Muscle layer of duodenum (tissue), 2 donors: ENCODE results near the gene MAPKBP1.

Source experiments
- H3K27ac ChIP-seq: one replicate; pipeline ENCODE4 v1.7.0; 2013; ENCODE audit warnings: mild to moderate bottlenecking, low read length
- H3K27me3 ChIP-seq: one replicate; pipeline ENCODE4 v1.7.0; 2013; ENCODE audit warnings: low read depth, mild to moderate bottlenecking, control low read depth, low read length
- H3K36me3 ChIP-seq, 2 donors: one replicate each; pipeline ENCODE4 v1.7.0; 2013; ENCODE audit warnings: low read length in 2 of 2, control low read depth in 1 of 2, mild to moderate bottlenecking in 1 of 2; ENCODE audit not compliant: insufficient read depth in 2 of 2, control insufficient read depth in 1 of 2
- H3K4me1 ChIP-seq, 2 donors: one replicate each; pipeline ENCODE4 v1.7.0; 2013; ENCODE audit warnings: low read length in 2 of 2, mild to moderate bottlenecking in 2 of 2, control low read depth in 1 of 2, moderate library complexity in 1 of 2; ENCODE audit not compliant: insufficient read depth in 2 of 2, control insufficient read depth in 1 of 2
- H3K4me3 ChIP-seq, 2 donors: one replicate each; pipeline ENCODE4 v1.7.0; 2013; ENCODE audit warnings: low read length in 2 of 2, low read depth in 1 of 2, mild to moderate bottlenecking in 1 of 2
- H3K9me3 ChIP-seq, 2 donors: one replicate each; pipeline ENCODE4 v1.7.0; 2013; ENCODE audit warnings: low read length in 2 of 2, control low read depth in 1 of 2, mild to moderate bottlenecking in 1 of 2; ENCODE audit not compliant: control insufficient read depth in 1 of 2
- donor health status: healthy.

MAPKBP1 gene

DNA sequence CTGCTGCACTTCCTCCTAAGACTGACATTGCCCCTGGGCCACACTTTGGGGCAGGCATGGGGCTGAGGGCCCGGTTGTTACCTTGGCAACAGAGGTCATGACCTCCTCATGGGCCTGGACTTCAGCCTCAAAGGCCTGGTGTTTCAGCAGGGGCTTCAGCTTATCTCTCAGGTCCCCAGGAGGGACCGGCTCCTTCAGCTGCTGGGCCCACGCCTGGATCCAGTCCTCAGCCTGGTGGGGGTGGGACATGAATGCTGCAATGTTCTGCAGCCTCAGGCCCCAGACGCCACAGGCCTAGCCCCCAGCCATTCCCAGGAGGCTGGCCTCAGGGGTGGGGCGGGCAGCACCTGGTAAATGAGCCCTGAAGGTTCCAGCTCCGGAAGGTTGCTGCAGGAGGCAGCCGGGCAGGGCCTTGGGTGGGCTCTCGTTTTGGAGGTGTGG is 92.0 kb downstream of the MAPKBP1 start:
- H3K4me3 ChIP-seq, result no peak overlapping the region
- H3K27ac ChIP-seq, result no peak overlapping the region
- H3K36me3 ChIP-seq, result no peaks in the 10 kb centered on the region
- H3K4me1 ChIP-seq, result no peaks in the 10 kb centered on the region
- H3K27me3 ChIP-seq, result no peaks in the 10 kb centered on the region
- no peaks in the 10 kb centered on the region for H3K9me3 ChIP-seq

DNA sequence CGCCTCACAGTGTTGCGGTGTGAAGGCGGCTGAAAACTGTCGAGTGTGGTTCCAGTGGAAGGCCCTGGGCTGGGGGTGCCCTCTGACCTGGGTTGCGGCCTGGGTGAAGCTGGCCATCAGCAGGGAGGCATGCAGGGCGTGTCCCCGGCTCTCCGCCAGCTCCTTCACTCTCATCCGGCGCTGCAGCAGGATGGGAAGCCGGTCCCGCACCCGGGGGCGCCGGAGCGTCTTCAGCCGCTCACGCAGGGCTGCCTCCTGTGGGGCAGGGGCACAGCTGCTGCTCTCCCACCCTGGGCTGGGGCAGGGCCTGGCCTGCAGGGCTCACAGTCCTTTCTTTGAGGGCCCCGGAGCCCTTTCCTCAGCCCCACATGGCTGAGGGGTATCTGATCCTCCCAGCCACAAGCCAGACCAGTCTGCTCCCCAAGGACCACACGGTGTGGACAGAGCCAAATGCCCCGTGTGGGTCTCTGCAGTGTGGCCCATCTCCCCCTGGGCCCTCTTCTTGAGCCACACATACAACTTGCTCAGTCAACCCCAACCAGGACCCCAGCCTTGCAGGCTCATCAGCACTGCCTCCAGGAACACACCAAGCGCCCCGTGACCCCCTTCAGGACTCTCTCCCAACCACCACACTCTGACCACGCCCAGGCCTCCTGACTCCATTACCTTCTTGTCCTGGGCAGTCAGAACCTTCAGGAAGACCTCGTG is 92.7 kb downstream of the MAPKBP1 start:
- H3K9me3 ChIP-seq, result no peaks in the 10 kb centered on the region
- H3K27ac ChIP-seq, result no peak overlapping the region
- no peak overlapping the region for H3K4me3 ChIP-seq

DNA sequence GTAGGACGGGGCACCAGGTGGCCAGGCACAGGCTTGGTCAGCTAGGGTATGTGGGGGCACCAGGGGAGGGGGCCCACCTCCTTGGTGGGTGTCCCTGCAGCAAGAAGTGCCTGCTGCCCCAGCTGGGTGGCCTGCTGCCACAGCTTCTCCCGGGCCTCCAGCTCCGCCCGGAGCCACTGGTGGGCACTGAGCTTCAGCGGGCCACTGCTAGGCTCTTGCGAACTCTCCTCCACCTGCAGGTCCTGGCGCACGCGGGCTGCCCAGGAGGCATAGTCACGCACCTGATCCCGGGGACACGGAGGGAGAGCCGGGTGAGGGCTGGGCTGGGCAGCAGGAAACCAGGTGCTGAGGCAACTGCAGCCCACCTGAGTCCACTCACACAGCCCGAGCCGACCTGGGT is 94.0 kb downstream of the MAPKBP1 start:
- H3K4me3 ChIP-seq, result no peak overlapping the region
- H3K27me3 ChIP-seq, result no peaks in the 10 kb centered on the region
- H3K9me3 ChIP-seq, result no peaks in the 10 kb centered on the region
- no peak overlapping the region for H3K27ac ChIP-seq
- no peaks in the 10 kb centered on the region for H3K4me1 ChIP-seq
- no peaks in the 10 kb centered on the region for H3K36me3 ChIP-seq

More for the DNA sequence above, 92.7 kb downstream of the MAPKBP1 start:
- Histone ChIP-seq H3K27me3 (no peaks in the 10 kb centered on the region), H3K4me1 (no peaks in the 10 kb centered on the region), H3K36me3 (no peaks in the 10 kb centered on the region)

DNA sequence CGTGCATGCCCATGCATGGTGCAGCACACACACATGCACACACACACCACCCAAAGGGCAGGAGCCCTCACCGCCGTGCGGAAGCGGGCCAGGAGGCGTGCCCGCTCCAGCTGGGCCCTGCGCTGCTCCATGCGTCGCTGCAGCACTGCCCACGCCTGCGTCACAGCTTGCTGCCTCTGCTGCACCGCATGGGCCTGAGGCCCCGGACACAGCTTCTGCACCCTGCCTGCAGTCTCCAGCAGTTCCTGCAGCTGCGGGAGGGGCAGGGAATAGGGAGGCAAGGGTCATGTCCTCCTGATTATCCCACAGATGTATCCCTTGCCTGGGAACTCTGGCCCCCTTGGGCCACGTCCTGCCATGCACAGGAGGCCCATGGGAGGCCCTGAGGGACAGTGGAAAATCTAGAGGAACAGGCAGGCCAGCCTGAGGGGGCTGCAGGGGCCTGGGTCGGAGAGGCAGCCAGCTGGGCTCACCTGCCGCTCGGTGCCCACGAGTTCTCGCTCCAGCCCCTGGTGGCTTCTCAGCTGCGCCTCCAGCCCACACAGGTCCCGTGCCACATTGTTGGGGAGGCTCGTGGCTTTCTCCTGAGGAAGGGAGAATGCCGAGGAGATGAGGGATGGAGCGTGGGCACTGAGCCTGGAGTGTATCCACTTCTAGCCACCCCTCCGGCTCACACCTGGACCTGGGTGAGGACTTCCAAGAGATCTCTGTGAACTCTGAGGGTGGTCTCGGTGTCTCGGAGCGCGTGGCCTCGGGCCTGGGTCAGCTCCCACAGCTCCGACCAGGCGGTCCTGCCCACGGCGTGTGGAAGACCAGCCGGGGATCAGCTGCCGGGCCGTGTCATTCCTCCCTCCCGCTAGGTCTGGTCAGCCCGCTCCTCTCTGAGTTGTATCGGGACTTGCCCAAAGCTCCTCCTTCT is 95.7 kb downstream of the MAPKBP1 start:
- Histone ChIP-seq H3K27me3 (no peaks in the 10 kb centered on the region), H3K4me1 (no peaks in the 10 kb centered on the region), H3K9me3 (no peaks in the 10 kb centered on the region), H3K27ac (no peak overlapping the region), H3K36me3 (no peaks in the 10 kb centered on the region), H3K4me3 (no peak overlapping the region)

DNA sequence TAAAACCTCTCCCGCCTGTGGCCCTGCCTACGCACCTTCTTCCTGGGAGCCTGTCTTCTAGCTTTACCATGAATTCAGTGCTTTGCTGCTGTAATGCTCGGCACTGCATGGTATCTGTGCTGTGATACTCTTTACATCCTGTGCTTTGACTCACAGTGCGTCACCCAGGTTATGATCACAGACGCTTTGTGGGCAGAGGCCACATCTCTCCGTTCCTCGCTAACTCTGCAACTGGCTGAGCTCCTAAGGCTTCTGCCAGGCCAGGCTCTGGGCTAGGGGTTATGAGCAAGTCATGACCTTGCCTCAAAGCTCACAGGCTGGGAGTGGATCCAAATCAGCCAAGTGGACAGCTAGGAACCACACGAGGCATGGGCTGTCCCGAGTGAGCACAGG is 96.4 kb downstream of the MAPKBP1 start:
- Histone ChIP-seq H3K27ac (no peak overlapping the region), H3K4me3 (no peak overlapping the region), H3K9me3 (no peaks in the 10 kb centered on the region), H3K4me1 (no peaks in the 10 kb centered on the region), H3K27me3 (no peaks in the 10 kb centered on the region), H3K36me3 (no peaks in the 10 kb centered on the region)

DNA sequence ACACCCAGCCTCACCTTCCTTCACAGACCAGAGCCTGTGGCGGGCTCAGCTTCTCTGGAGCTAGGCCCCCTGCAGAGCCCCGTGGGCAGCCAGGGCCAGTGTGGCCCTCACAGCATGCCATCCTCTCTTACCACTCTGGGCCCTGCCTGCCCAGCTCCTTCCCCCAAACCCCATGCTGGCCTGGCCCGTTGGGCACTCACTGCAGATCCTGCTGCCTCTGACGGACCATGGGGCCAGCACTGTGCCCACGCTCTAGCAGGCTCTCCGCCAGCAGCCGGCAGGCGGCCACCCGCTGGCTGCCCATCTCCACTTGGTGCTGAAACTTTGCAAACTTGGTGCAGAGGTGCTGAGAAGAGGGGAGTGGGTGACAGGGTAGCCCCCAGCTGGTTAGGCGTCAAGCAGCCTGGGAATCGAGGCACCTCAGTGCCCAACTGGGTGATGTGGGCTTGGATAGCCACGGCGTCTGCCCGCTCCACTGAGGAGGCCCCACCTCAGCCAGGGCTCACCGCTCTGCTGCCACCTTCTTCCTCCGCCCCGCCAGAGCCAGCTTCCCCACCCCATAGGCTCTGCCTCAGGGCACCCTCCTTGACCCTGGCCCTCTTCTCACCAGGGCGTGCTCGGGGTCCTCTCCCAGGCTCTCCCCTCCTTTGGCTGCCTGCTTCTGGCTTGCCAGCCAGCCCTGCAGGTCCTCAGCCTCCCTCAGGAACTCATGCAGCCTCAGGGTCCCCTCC is 97.1 kb downstream of the MAPKBP1 start:
- H3K4me1 ChIP-seq, result no peaks in the 10 kb centered on the region
- no peaks in the 10 kb centered on the region for H3K9me3 ChIP-seq
- H3K4me3 ChIP-seq, result no peak overlapping the region
- H3K27me3 ChIP-seq, result no peaks in the 10 kb centered on the region
- no peak overlapping the region for H3K27ac ChIP-seq
- no peaks in the 10 kb centered on the region for H3K36me3 ChIP-seq

DNA sequence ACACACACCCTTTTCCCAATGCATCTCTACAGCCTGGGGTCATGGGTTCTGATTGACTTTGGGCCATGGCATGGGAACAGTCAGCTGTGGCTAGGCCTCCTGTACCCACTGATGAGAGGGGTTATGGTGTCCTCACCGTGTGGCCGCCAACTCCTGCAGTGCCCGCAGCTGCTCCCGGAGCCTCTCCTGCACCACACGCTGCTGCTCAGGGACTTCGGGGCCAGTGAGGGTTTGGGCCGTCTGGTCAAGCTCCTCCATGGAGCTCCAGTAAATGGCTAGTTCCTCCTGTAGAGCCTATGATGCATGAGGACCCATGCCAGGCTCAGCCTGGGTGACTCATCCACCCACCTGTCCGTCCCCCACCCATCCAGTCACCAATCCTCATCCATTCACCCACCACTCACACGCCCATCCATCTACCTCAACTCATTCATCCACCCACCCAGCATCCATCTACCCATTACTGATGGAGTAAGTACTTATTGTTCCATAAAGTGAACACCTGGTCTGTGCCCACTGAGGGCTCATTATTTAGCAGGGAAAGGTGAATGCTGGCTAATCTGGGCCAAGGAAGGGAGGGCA is 98.0 kb downstream of the MAPKBP1 start:
- H3K36me3 ChIP-seq, result no peaks in the 10 kb centered on the region
- H3K27ac ChIP-seq, result no peak overlapping the region
- no peaks in the 10 kb centered on the region for H3K9me3 ChIP-seq
- H3K4me1 ChIP-seq, result no peaks in the 10 kb centered on the region
- H3K4me3 ChIP-seq, result no peak overlapping the region
- no peaks in the 10 kb centered on the region for H3K27me3 ChIP-seq

DNA sequence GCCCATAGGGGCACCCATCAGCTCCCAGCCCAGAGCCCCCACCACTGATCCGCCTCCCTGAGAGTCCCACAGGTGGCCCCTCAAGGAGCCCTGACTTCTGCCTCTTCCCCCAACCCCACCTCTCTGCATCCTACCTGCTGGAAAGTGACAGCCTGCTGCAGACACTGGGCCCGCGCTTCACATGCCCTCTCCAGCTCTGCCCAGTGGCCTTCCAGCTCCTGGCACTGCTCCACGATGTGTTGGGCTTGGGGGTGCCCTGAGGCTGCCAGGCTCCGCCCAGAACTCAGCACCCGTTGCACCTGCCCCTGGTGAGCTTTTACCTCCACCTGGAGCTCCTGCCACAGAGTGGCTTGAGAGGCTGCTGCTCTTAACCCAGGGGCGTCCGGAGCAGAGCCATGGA is 99.4 kb downstream of the MAPKBP1 start:
- H3K27ac ChIP-seq, result no peak overlapping the region
- no peaks in the 10 kb centered on the region for H3K27me3 ChIP-seq
- H3K4me1 ChIP-seq, result no peaks in the 10 kb centered on the region
- no peak overlapping the region for H3K4me3 ChIP-seq
- H3K36me3 ChIP-seq, result no peaks in the 10 kb centered on the region
- H3K9me3 ChIP-seq, result no peaks in the 10 kb centered on the region

DNA sequence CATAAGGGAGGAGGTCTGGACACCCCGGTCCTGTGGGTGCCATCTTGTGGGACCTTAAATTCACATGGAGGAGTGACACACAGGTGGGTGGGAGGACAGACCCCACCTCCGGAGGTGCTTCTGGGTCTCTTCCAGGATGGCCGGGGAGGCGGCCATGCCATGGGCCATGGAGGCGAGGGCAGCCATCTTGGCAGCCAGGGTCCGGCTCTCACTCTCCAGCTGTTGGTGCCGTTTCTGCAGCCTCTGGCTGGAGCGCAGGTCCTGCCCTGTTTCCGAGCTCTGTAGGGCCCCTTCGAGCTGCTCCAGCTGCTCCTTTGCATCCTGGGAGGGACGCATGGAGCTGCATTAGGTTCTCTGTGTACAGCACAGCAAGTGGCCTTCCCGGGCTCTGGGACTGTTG is 100.5 kb downstream of the MAPKBP1 start:
- H3K9me3 ChIP-seq, result no peaks in the 10 kb centered on the region
- H3K36me3 ChIP-seq, result no peaks in the 10 kb centered on the region
- H3K4me1 ChIP-seq, result no peaks in the 10 kb centered on the region
- H3K27ac ChIP-seq, result no peak overlapping the region
- H3K4me3 ChIP-seq, result no peak overlapping the region
- no peaks in the 10 kb centered on the region for H3K27me3 ChIP-seq

DNA sequence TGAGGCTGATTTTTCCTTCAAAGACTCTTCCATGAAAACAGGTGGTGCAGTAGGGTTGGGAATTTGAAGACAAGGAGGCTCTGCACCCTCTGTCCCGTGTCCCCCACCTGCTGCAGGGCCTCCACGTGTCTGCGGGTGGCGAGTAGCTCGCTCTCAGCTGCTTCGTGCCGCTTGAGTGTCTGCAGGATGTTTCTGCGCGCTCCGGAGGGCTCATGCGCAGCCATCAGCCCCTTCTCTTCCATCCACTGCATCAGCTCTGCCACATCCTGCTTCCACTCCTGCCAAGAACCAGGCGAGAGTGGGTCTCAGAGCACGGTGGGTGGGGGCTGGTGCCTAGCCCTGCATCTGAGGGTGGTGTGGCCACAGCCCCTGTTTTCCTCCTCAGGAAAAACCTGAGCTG is 101.7 kb downstream of the MAPKBP1 start:
- H3K27ac ChIP-seq, result no peak overlapping the region
- H3K4me3 ChIP-seq, result no peak overlapping the region
- no peaks in the 10 kb centered on the region for H3K9me3 ChIP-seq
- H3K36me3 ChIP-seq, result no peaks in the 10 kb centered on the region
- H3K4me1 ChIP-seq, result no peaks in the 10 kb centered on the region
- no peaks in the 10 kb centered on the region for H3K27me3 ChIP-seq

DNA sequence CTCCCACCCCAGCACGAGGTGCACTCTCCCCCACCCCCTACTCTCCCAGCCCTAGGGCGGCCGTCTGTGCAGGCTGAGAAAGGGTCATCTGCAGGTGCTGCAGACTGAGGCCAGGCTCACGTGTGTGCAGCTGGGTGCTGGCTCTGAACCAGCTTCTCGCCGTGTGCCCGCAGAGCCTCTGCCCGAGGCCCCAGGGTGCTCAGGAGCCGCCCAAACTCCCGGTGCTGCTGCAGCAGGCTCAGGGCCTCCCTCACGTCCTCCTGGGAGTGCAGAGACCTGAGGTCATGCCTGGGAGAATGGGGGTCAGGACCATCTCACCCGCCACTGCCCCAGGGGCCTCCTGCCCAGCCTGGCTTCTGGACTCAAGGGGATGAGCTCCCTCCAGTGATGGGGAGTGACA is 102.4 kb downstream of the MAPKBP1 start:
- no peaks in the 10 kb centered on the region for H3K27me3 ChIP-seq
- no peaks in the 10 kb centered on the region for H3K4me1 ChIP-seq
- no peaks in the 10 kb centered on the region for H3K9me3 ChIP-seq
- no peaks in the 10 kb centered on the region for H3K36me3 ChIP-seq
- H3K27ac ChIP-seq, result no peak overlapping the region
- no peak overlapping the region for H3K4me3 ChIP-seq
